ELR (cell line): ENCODE measurements around the gene CMKLR1.

ENCODE experiments used
- DNase-seq: peaks from one replicate; pipeline ENCODE4 v3.0.0-alpha.2; 2015; ENCODE audit warnings: low read depth

CMKLR1 gene

DNA sequence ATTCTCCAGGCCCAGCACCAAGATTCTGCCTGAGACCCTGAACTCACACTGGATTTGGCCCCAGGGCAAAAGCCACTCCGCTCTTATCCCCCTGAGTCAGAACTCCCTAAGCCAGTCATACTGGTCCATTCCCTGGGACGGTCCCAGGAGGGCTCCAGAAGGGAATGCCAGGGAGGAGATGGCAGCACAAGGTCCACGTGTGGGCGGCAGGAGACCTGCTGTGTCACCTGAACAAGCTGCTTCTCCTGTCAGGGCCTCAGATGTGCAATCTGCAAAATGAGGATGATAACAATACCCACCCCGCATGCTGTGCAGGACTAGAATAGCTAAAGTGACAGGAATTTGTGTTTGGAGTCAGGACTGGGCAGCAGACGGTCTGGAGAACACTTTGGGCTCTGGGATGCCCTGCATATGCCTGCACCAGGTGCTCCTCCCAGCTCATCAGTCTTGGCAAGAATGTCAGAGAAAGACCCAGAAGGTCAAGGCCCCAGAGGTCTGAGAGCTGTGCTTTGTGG, 40.3 kb downstream of the CMKLR1 start:
- DNase-seq = no peak

- no peak for DNase-seq
Observed at GRCh38 chr12:108297895-108298760, 41.0 kb downstream of the CMKLR1 start.

- DNase-seq = no peak
Observed at GRCh38 chr12:108297424-108297823, 41.7 kb downstream of the CMKLR1 start.

- DNase-seq = no peak
Observed at GRCh38 chr12:108296945-108297344, 42.2 kb downstream of the CMKLR1 start.

DNA sequence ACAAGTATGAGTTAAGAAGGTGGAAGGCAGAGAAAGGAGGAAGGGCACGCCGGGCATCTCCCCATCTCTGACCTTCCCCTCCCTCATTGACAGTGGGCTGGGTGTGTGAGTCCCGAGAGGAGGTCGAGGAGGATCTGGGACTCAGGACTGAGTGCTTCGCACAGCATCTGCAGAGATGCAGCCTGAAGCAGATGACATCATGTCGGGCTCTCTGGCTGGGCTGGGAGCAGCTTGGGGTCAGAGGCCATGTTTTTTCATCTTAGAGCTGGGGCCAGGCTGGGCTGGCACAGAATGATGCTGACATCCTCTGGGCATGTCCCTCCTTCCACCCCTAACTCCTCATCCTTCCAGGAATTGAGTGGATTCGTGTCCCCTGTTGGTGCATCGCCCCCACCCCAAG, 43.5 kb downstream of the CMKLR1 start:
- DNase-seq = no peak

- DNase-seq = no peak
Observed at GRCh38 chr12:108289350-108290161, 49.6 kb downstream of the CMKLR1 start.

DNA sequence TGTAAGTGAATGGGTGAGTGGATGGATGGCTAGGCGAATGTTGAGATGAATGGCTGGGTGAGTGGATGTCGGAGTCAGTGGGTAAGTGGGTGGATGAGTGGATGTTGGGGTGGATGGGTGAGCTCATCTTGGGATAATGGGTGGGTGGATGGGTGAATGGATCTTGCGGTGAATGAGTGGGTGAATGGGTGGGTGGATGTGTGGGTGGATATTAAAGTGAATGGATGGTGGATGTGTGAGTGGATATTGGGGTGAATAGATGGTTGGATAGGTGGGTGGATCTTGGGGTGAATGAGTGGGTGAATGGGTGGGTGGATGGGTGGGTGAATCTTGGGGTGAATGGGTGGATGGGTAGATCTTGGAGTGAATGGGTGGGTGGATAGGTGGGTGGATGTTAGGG, 51.9 kb downstream of the CMKLR1 start:
- no peak for DNase-seq

GRCh38 chr12:108285016-108285415, 54.1 kb downstream of the CMKLR1 start:
- DNase-seq = no peak

DNA sequence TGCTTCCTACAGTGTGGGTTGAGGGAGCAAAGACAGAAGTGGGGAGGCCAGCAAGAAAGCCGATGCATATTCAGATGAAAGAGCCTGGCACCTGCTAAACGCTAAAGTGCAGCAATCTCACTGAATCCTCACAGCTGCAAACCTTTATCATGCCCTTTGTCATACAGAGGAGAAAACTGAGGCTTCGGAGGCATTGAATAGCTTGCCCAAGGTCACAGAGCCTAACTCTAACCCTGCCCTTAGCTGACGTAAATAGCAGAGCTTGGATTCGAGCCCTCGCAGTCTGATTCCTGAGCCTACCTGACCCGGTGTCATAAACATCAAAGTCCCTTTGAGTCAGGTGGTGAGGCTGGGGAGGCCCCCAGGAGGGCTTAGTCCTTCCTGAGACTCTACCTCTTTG, 54.9 kb downstream of the CMKLR1 start:
- no peak for DNase-seq

- no peak for DNase-seq
Observed at GRCh38 chr12:108282676-108283075, 56.4 kb downstream of the CMKLR1 start.

- DNase-seq = no peak
Observed at GRCh38 chr12:108282160-108282559, 57.0 kb downstream of the CMKLR1 start.

GRCh38 chr12:108277613-108278012, 61.5 kb downstream of the CMKLR1 start:
- no peak for DNase-seq

DNA sequence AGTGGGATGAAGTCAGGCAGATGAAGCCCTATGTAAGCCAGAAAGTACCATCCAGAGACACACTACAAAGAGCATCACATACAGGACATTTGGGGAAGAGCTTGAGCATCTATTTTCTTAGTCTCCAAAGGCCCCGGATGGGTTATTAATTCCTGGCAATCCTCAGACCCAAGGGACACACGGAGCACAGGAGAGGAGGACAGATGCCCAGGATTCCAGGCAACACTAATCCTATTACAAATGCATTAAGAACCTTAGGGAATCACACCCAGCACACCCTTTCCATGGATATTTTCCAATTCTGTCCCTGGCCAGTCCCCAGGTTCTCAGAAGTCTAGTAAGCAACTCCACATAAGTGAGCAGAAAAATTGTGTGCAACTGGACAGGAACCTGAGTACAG, 65.9 kb downstream of the CMKLR1 start:
- no peak for DNase-seq

DNA sequence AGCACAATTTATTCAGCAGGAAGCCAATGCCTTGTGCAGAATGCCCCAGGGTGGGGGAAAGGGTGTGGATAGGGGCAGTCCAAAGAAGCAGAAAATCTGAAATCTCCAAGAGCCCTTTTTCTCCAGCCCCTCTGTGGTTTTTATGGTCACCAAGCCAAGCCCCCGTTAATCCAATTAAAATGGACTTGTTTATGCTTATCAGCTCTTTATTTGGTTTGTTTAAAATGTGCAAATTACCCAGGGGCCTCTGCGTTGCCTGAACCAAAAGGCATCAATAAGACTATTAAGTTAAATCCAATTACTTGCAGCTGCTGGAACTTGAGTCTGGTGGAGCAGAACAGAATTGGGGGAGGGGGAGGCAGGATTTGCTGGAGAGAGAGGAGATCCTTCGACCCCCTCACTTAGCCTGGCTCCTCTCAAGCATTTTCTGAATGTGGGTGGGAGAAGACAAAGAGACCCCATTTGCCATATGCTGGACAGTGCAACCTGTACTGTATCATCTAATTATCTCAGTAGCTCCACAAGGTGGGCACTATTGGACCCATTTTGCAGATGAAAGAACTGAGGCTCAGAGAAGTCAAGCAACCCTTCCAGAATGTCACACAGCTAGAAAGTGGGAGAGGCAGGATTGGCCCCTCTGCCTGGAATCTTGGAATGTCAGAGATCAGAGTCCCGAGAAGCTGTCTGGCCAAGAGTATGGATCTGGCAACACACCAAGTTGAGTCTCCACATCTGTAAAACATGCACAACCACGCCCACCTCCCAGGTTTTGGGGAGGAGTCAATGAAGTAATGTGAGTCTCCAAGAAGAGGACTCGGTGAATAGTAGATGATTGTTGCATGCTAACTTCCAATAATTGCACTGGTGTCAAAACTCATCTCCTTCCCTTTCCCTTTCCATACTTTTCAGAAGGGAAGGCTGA, 66.9 kb downstream of the CMKLR1 start:
- no peak for DNase-seq

GRCh38 chr12:108270849-108271143, 68.3 kb downstream of the CMKLR1 start:
- no peak for DNase-seq

DNA sequence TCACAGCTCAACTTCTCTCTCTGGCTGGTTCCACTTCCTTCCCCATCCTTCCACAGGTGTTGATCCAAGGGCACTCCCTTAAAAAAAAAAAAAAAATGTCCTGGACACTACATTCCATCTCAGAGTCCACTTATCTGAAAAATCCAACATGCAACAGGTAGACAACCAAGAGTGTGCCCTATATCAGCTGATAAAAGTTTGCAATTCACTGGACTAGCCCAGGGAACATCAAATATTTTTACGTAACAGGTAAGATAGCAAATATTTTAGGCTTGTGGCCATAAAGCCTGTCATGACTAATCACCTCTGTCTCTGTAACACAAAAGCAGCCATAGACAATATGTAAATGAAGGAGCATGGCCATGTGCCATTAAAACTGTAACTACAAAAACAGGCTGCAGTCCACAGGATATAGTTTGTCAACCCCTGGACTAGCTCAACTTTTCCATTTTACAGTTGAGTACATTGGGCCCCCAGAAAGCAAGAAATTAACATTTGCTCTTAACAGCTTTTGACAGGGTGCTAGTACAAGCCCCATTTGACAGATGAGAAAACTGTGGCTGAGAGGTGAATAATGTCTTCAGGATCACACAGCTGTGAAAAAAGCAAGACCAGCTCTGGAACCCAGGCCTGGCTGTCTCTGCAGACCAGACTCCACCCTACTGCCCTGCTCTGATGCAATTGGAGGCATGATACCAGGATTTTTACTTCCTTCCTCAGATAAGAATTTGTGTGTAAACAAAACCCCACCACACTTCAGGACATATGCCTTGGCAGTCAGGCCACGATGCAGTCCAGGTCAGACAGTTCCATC, 68.9 kb downstream of the CMKLR1 start:
- DNase-seq = no peak

DNA sequence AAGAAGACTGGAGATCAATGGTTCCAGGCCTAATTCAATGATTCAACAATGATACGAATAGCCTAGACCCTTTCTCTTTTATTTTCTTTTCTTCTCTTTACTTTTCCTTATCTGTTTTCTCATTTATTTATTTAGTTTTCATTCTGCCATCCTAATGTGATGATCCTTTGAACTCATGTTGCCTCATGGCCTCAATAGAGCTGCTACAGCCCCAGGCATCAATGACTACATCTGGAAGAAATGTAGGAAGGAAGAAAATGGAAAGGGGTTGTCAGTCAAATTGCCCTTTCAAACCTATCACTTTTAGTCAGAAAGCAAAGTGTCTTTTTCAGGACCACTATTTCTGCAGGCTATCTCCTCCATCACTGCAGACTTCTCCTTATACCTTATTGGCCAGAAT, 69.9 kb downstream of the CMKLR1 start:
- no peak for DNase-seq

DNA sequence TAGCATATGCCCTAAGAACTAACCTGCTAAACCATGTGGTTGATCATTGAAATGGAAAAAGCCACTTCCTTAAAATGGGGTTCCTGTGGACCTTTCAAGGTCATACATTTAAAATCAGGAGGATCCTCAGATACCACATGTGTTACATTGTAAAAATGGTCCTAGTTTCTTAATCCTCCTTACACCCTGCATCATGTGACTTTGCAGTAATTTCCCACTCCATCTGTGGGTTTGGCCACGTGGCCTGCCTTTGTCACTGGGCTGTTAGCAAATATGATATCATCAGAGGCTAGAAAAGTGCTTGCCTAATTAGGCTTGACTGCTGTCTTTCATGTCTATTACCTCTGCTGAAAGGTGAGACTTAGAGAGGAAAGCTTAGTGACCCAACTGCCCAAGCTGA, 70.7 kb downstream of the CMKLR1 start:
- DNase-seq = no peak

- DNase-seq = no peak
Observed at GRCh38 chr12:108267450-108267849, 71.7 kb downstream of the CMKLR1 start.

- DNase-seq = no peak
Observed at GRCh38 chr12:108266131-108266530, 73.0 kb downstream of the CMKLR1 start.

GRCh38 chr12:108265505-108265904, 73.6 kb downstream of the CMKLR1 start:
- DNase-seq = no peak
